Natural killer cell (primary cell): ENCODE results near the gene ALKBH4. TPM values are rescaled to one million over a fixed set of nuclear protein-coding genes. Genes with fewer than 3 reads are reported as not detected.
A peak's percentile ranks its signal among the peaks of the same experiment; 100 is the strongest.

Experiments
- ATAC-seq, 3 donors: fragments of 150-1000 bp in 2 of 3; fragments of 200-7000 bp in 1 of 3; cut with Tn5 transposase; 1 replicate in 1 of 3; 2 replicates in 2 of 3; pipeline ENCODE4 v1.10.0; 2021; ENCODE audit warnings: mild to moderate bottlenecking in 2 of 3, moderate library complexity in 2 of 3
- DNase-seq, 2 donors: peaks; one replicate each; pipeline versions ENCODE4 v3.0.0 to v3.0.0-alpha.2; 2013 to 2021; ENCODE audit warnings: mixed read lengths in 1 of 2
- H3K27ac ChIP-seq: one replicate; pipeline ENCODE4 v1.5.1; 2013; ENCODE audit warnings: mild to moderate bottlenecking, low read length
- H3K27me3 ChIP-seq: one replicate; pipeline ENCODE4 v1.6.1; 2013; ENCODE audit warnings: low read length; ENCODE audit not compliant: control insufficient read depth, insufficient read depth
- H3K36me3 ChIP-seq: one replicate; pipeline ENCODE4 v1.6.1; 2013; ENCODE audit warnings: low read length; ENCODE audit not compliant: control insufficient read depth, insufficient read depth
- H3K4me1 ChIP-seq: one replicate; pipeline ENCODE4 v1.6.1; 2013; ENCODE audit warnings: low read length; ENCODE audit not compliant: control insufficient read depth, insufficient read depth
- H3K4me3 ChIP-seq: one replicate; pipeline ENCODE4 v1.5.1; 2013; ENCODE audit warnings: low read length
- H3K9me3 ChIP-seq: one replicate; pipeline ENCODE4 v1.6.1; 2013; ENCODE audit warnings: low read length; ENCODE audit not compliant: control insufficient read depth, insufficient read depth
- H3K27ac Mint-ChIP-seq, 2 donors: one replicate each; pipeline ENCODE4 v1.8.0; 2022; ENCODE audit warnings: mild to moderate bottlenecking in 2 of 2, mixed read lengths in 2 of 2, moderate library complexity in 1 of 2
- H3K27me3 Mint-ChIP-seq, 2 donors: one replicate each; pipeline ENCODE4 v1.8.0; 2022; ENCODE audit warnings: low read depth in 2 of 2, mixed read lengths in 2 of 2
- H3K36me3 Mint-ChIP-seq: one replicate; pipeline ENCODE4 v1.8.0; 2022; ENCODE audit warnings: mixed read lengths
- H3K4me1 Mint-ChIP-seq, 2 donors: one replicate each; pipeline ENCODE4 v1.8.0; 2022; ENCODE audit warnings: mixed read lengths in 2 of 2
- H3K4me3 Mint-ChIP-seq: one replicate; pipeline ENCODE4 v1.8.0; 2022; ENCODE audit warnings: mild to moderate bottlenecking, moderate library complexity, mixed read lengths
- H3K9me3 Mint-ChIP-seq, 2 donors: one replicate each; pipeline ENCODE4 v1.8.0; 2022; ENCODE audit warnings: mixed read lengths in 2 of 2
- WGBS: methylation state at CpG from one replicate; pipeline ENCODE4 v1.1.7; 2013; ENCODE audit warnings: missing lambda C conversion rate; ENCODE audit not compliant: insufficient coverage; 5-methylcytosine and 5-hydroxymethylcytosine counted together
- intact Hi-C: fragments of 100-400 bp; cut with micrococcal nuclease; formaldehyde crosslinking; loops from one replicate; pipeline ENCODE4 v1.14.2; 2022
- total RNA-seq, 4 donors: library from RNA; stranded (reverse); fragments of 120-200 nt in 1 of 4; gene quantifications; one replicate each; pipeline versions ENCODE4 v1.2.3 to v1.2.4, GENCODE V29; 2013 to 2022
- TF ChIP-seq, protein P1 (sequence below): fragments of 200-600 bp; IDR thresholded peaks from one replicate; pipeline ENCODE4 v1.8.0; 2022; ENCODE audit warnings: antibody characterized with exemption

Gene ALKBH4
- total RNA-seq, 3 donors from 2014 or later (not counting 1 experiment from before 2014, with no cell fraction given) = 4.1 to 9.2 (median 9.1) TPM

DNA sequence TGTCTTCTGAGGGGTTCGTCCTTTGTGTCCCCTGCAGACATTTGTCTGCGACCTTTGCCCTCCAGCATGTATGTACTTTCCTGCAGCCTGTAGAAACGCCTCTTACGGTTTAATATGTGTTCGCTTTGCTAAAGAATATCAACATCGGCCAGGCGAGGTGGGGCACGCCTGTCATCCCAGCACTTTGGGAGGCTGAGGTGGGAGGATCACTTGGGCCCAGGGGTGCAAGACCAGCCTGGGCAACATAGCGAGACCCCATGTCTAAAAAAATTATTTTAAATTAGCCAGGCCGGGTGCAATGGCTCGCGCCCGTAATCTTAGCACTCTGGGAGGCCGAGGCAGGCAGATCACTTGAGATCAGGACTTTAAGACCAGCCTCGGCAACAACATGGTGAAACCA is 15.5 kb downstream of the ALKBH4 start:
- WGBS = 97% methylated on average over 15 of the region's 15 CpGs
- H3K9me3 ChIP-seq = no peaks in the 10 kb centered on the region
- H3K27me3 Mint-ChIP-seq = no peaks in the 10 kb centered on the region
- H3K4me3 Mint-ChIP-seq = no peak overlapping the region
- no peak overlapping the region for H3K4me3 ChIP-seq
- DNase-seq (no peak), ATAC-seq (no peak)
- intact Hi-C loops = no loop called here
- H3K27ac Mint-ChIP-seq = no peak overlapping the region
- H3K4me1 ChIP-seq = peaks cover 3% of the 10 kb centered on the region
- H3K36me3 ChIP-seq = peaks cover 12% of the 10 kb centered on the region
- peaks cover 0 to 9% of the 10 kb centered on the region in 2 donors for H3K4me1 Mint-ChIP-seq
- no peaks in the 10 kb centered on the region for H3K36me3 Mint-ChIP-seq
- TF ChIP-seq, protein P1, sequence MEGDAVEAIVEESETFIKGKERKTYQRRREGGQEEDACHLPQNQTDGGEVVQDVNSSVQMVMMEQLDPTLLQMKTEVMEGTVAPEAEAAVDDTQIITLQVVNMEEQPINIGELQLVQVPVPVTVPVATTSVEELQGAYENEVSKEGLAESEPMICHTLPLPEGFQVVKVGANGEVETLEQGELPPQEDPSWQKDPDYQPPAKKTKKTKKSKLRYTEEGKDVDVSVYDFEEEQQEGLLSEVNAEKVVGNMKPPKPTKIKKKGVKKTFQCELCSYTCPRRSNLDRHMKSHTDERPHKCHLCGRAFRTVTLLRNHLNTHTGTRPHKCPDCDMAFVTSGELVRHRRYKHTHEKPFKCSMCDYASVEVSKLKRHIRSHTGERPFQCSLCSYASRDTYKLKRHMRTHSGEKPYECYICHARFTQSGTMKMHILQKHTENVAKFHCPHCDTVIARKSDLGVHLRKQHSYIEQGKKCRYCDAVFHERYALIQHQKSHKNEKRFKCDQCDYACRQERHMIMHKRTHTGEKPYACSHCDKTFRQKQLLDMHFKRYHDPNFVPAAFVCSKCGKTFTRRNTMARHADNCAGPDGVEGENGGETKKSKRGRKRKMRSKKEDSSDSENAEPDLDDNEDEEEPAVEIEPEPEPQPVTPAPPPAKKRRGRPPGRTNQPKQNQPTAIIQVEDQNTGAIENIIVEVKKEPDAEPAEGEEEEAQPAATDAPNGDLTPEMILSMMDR = no peak
- no peak overlapping the region for H3K27ac ChIP-seq
- no peaks in the 10 kb centered on the region for H3K27me3 ChIP-seq
- H3K9me3 Mint-ChIP-seq = no peaks in the 10 kb centered on the region

DNA sequence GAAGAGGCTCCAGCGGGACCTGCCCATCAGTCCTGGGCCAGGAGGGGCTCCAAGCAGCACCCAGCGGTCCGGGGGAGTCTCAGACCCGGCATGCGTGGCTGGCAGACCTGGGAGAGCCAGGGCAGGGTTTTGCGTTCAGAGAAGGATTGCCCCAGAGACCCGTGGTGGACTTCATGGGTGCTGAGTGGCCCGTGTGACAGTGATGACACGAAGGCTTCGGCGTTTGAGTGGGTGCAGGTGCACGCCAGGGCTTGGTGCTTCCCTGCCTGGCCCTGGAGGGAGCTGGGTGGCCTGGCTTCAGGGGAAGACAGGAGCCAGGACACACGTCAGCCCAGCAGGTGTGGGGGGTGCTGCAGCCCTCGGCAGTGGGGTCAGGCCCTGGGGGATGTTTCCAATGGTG is 17.4 kb downstream of the ALKBH4 start:
- intact Hi-C loops = no loop called here
- no peak overlapping the region for H3K4me3 ChIP-seq

DNA sequence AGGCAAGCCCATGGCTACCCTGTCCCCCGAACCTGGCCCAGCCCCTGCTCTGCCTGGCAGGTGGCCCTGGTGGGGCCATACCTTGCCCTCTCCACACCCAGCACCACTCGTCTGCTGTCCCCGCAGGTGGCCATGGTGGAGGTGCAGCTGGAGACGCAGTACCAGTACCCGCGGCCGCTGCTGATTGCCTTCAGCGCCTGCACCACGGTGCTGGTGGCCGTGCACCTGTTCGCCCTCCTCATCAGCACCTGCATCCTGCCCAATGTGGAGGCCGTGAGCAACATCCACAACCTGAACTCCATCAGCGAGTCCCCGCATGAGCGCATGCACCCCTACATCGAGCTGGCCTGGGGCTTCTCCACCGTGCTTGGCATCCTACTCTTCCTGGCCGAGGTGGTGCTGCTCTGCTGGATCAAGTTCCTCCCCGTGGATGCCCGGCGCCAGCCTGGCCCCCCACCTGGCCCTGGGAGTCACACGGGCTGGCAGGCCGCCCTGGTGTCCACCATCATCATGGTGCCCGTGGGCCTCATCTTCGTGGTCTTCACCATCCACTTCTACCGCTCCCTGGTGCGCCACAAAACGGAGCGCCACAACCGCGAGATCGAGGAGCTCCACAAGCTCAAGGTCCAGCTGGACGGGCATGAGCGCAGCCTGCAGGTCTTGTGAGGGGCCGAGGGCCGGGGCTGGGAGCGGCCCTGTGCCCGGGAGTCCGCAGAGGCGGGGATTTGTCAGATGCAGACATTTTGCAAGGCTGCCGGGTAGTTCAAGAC is 18.1 kb downstream of the ALKBH4 start:
- no peaks in the 10 kb centered on the region for H3K9me3 ChIP-seq
- ATAC-seq = no peak
- intact Hi-C loops = no loop called here
- H3K27me3 Mint-ChIP-seq = no peaks in the 10 kb centered on the region
- TF ChIP-seq, protein P1 = no peak
- peak overlapping the region in 1 of 2 donors; percentile 37 for H3K27ac Mint-ChIP-seq
- no peaks in the 10 kb centered on the region for H3K36me3 Mint-ChIP-seq
- WGBS = 90% methylated on average over 41 of the region's 41 CpGs
- no peak overlapping the region for H3K27ac ChIP-seq
- H3K4me1 Mint-ChIP-seq = peaks cover 8 to 29% of the 10 kb centered on the region in 2 donors
- peaks cover 16% of the 10 kb centered on the region for H3K36me3 ChIP-seq
- no peak for DNase-seq
- no peaks in the 10 kb centered on the region for H3K9me3 Mint-ChIP-seq
- no peak overlapping the region for H3K4me3 Mint-ChIP-seq
- peaks cover 29% of the 10 kb centered on the region for H3K4me1 ChIP-seq
- H3K4me3 ChIP-seq = no peak overlapping the region
- H3K27me3 ChIP-seq = no peaks in the 10 kb centered on the region

More for the DNA sequence above, 17.4 kb downstream of the ALKBH4 start:
- H3K36me3 Mint-ChIP-seq = no peaks in the 10 kb centered on the region
- H3K4me1 Mint-ChIP-seq = peaks cover 8 to 24% of the 10 kb centered on the region in 2 donors
- TF ChIP-seq, protein P1 = no peak
- no peaks in the 10 kb centered on the region for H3K27me3 Mint-ChIP-seq
- DNase-seq = no peak
- no peaks in the 10 kb centered on the region for H3K27me3 ChIP-seq
- peaks cover 12% of the 10 kb centered on the region for H3K36me3 ChIP-seq
- no peak overlapping the region for H3K27ac Mint-ChIP-seq
- no peak overlapping the region for H3K27ac ChIP-seq
- H3K4me3 Mint-ChIP-seq = no peak overlapping the region
- H3K9me3 ChIP-seq = no peaks in the 10 kb centered on the region
- no peak for ATAC-seq
- peaks cover 22% of the 10 kb centered on the region for H3K4me1 ChIP-seq
- no peaks in the 10 kb centered on the region for H3K9me3 Mint-ChIP-seq
- WGBS = 95% methylated on average over 14 of the region's 14 CpGs
